ENCODE measurements around the gene YIPF7.

Gene YIPF7

DNA sequence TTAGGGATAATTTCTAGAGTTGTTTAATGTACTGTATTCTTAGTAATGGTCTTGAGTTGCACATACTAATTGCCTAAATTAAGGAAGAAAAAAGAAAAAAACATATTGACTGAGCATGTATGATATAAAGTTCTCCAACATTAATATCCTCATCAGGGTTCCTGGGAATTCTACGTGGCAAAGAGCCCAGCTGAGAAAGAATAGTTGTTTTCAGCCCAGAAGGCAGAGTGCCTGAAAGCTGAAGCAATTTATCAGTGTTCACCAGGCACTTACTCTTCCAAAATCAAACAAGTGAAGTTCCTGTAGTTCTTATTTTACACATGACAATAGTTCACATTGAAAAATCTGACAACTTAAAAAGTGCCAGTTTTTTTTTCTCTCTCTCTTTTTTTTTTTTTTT, 27.7 kb downstream of the YIPF7 start:
- no peak for DNase-seq (ENCODE audit: low spot score)

DNA sequence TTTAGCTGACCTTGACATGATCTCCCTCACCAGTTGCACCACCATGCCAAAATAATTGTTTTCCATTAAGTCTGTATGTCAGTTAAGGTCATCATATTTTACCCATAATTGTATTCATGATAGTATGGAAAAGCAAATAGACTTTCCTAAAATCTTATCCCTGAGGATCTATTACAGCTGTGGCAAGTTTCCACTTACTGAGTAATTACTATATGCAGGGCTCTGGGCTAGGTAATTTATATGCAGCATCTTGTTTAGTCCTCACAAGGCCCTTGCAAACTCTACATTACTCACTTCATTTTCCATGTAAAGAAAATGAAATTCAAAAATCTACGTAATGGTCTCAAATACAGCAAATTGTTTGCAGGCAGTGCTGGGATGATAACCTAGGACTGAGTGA, 34.8 kb downstream of the YIPF7 start:
- DNase-seq (ENCODE audit: low spot score): no peak

DNA sequence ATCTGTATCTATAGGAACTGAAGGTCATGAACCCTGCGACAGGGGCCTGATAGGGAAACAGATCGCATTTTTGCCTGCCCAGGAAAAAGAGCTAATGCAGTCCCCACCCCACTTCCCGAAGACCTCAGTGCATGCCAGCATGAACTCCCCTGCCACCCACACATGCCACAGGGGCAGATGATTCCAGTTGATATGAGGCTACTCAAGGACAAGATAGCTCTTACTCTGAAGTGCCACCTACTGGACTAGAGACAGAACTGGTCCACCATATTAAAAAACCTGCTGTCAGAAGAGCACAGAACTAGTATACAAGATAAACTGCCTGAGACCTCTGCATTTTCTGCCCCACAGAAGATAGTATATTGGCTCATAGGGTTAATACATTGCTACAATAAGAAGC, 68.0 kb downstream of the YIPF7 start:
- DNase-seq (ENCODE audit: low spot score): no peak

DNA sequence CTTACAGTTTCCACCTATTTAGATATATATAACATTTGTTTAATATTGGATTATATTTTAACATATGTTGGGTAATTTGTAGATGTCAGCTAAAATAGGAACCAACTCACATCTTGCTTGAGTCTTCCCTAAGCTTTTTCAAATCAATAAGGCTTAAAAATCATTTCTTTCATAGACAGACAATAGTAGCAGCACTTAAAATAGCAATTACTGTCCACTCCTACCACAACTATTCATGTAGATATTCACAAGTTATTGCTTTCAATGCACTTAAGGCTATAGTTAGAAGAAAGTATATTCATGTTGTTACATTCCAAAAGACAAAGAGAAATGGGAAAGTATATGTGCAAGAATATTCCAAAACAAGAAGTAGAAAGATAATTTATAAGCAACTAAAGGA, 71.2 kb downstream of the YIPF7 start:
- DNase-seq (ENCODE audit: low spot score): no peak

DNA sequence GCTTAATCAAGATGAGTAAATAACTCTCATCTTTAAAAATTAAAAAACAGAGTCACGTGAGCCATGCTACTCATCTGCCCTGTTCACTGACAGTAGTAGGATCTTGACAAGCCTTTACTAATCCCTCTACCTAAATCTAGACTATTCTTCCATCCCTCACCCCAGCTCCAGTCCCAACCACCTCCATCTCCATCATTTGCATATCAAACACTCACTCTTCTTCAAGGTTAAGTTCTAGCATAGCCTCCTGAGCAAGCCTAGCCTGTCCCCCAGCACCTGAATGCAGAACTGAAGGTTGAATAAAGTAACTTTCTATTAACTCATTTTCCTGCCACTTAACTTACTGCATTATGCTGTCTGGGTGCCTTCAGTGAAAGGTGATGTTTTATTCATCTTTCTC, 72.5 kb downstream of the YIPF7 start:
- DNase-seq (ENCODE audit: low spot score): no peak

All from AG20443 (cell line).